K562 (cell line): ENCODE measurements around the gene PDPK1. TPM values are rescaled to one million over a fixed set of nuclear protein-coding genes. Genes with fewer than 3 reads are reported as not detected.
A peak's percentile ranks its signal among the peaks of the same experiment; 100 is the strongest.

Experiments used
- ATAC-seq: fragments of 200-7000 bp; cut with Tn5 transposase; 3 replicates; pipeline ENCODE4 v1.9.1; 2020; ENCODE audit warnings: moderate library complexity
- BruUV-seq: library from RNA; stranded (reverse); fragments of 400-500 nt; replicated peaks from 2 replicates; lab custom pipeline; 2021; lab: Mats Ljungman, UMichigan
- CTCF ChIA-PET: fragments of 300-600 bp; formaldehyde crosslinking; extraction: SDS; loops from one replicate; lab custom pipeline; 2021; ENCODE audit warnings: low intra/inter-chr PET ratio; lab: Yijun Ruan, JAX
- POLR2A ChIA-PET: fragments of 300-600, 350-650 bp; sonication (Branson Sonifier 250); formaldehyde crosslinking; extraction: SDS; loops from one replicate; lab custom pipeline; 2021; ENCODE audit warnings: antibody characterized with exemption, inconsistent platforms; lab: Yijun Ruan, JAX
- DNase-seq, 4 experiments: peaks; one replicate each; pipeline versions ENCODE4 v3.0.0 to v3.0.0-alpha.2; 2011 to 2018; ENCODE audit warnings: low spot score in 3 of 4, mixed read lengths in 3 of 4; ENCODE audit errors: extremely low read depth in 1 of 4
- FAIRE-seq: peaks from 2 replicates; lab custom pipeline; 2011; peaks lifted over from hg19 to GRCh38; lab: Jason Lieb, UNC
- H2AFZ ChIP-seq: 2 replicates; pipeline ENCODE4 v1.6.0; 2011; ENCODE audit warnings: low read depth, low read length, control low read depth, inconsistent platforms
- H3K27ac ChIP-seq: fragments of 200-600 bp; 3 replicates; pipeline ENCODE4 v1.8.0; 2011; ENCODE audit warnings: low read depth, mild to moderate bottlenecking, control low read depth, inconsistent platforms, low read length, moderate library complexity, mixed read lengths; ENCODE audit errors: extremely low read depth
- H3K27me3 ChIP-seq, 2 experiments: fragments of 300-600 bp in 1 of 2; 2 replicates in 1 of 2; 3 replicates in 1 of 2; pipeline versions ENCODE4 v1.6.0 to v1.8.0; 2011; ENCODE audit warnings: inconsistent platforms in 2 of 2, low read length in 2 of 2, mild to moderate bottlenecking in 1 of 2, mixed read lengths in 1 of 2, moderate library complexity in 1 of 2; ENCODE audit not compliant: control insufficient read depth in 2 of 2, insufficient read depth in 2 of 2
- H3K36me3 ChIP-seq: fragments of 300-600 bp; 3 replicates; pipeline ENCODE4 v1.8.0; 2011; ENCODE audit warnings: mild to moderate bottlenecking, low read length, inconsistent platforms; ENCODE audit not compliant: control insufficient read depth, insufficient read depth
- H3K4me1 ChIP-seq, 2 experiments: fragments of 200-600 bp in 1 of 2; replicated peaks in 1 of 2; 2 replicates in 1 of 2; 3 replicates in 1 of 2; pipeline versions ENCODE4 v1.5.1 to v1.8.0; 2011; ENCODE audit warnings: inconsistent platforms in 2 of 2, low read length in 2 of 2, mild to moderate bottlenecking in 1 of 2, mixed read lengths in 1 of 2, moderate library complexity in 1 of 2; ENCODE audit not compliant: control insufficient read depth in 2 of 2, insufficient read depth in 2 of 2
- H3K4me2 ChIP-seq: 2 replicates; pipeline ENCODE4 v1.6.1; 2011; ENCODE audit warnings: low read length, control low read depth, inconsistent platforms, mixed read lengths; ENCODE audit not compliant: insufficient read depth
- H3K4me3 ChIP-seq: fragments of 200-600 bp; sonication (generic), shearing (Covaris generic); 2 replicates; pipeline ENCODE4 v1.5.1; 2016; ENCODE audit warnings: control low read depth, inconsistent platforms
- H3K79me2 ChIP-seq: fragments of 200-600 bp; 3 replicates; pipeline ENCODE4 v1.8.0; 2011; ENCODE audit warnings: low read length, inconsistent platforms; ENCODE audit not compliant: control insufficient read depth, insufficient read depth
- H3K9ac ChIP-seq, 2 experiments: 2 replicates each; pipeline versions ENCODE4 v1.6.0 to v1.6.1; 2011; ENCODE audit warnings: low read depth in 2 of 2, low read length in 2 of 2, control low read depth in 1 of 2, inconsistent platforms in 1 of 2, mild to moderate bottlenecking in 1 of 2, mixed read lengths in 1 of 2; ENCODE audit not compliant: insufficient read depth in 1 of 2
- H3K9me1 ChIP-seq: one replicate; pipeline ENCODE4 v1.6.0; 2011; ENCODE audit warnings: inconsistent platforms, mild to moderate bottlenecking, low read length, moderate library complexity; ENCODE audit not compliant: control insufficient read depth, insufficient read depth
- H3K9me3 ChIP-seq: replicated peaks from 2 replicates; pipeline ENCODE4 v1.5.1; 2011; ENCODE audit warnings: low read depth, low read length, inconsistent platforms; ENCODE audit not compliant: control insufficient read depth, insufficient read depth
- H4K20me1 ChIP-seq: replicated peaks from 2 replicates; pipeline ENCODE4 v1.6.1; 2011; ENCODE audit warnings: low read length, inconsistent platforms, mixed read lengths; ENCODE audit not compliant: control insufficient read depth, insufficient read depth
- CCAR2 ChIP-seq: fragments of 200-400 bp; formaldehyde crosslinking; IDR thresholded peaks from 2 replicates; pipeline ENCODE4 v1.6.1; 2017; ENCODE audit warnings: mild to moderate bottlenecking, low read depth, low read length
- HDAC2 ChIP-seq: fragments of 450-650 bp; IDR thresholded peaks from 2 replicates; pipeline ENCODE4 v1.6.1; 2016; ENCODE audit warnings: mild to moderate bottlenecking
- KDM4B ChIP-seq, 2 experiments: fragments of 450-650 bp in 1 of 2; sonication (generic) in 1 of 2; IDR thresholded peaks; 2 replicates each; pipeline ENCODE4 v1.6.1; 2016 to 2017; ENCODE audit warnings: borderline replicate concordance in 2 of 2, antibody characterized with exemption in 1 of 2, low read depth in 1 of 2, mild to moderate bottlenecking in 1 of 2
- MAX ChIP-seq: sonication (generic); formaldehyde crosslinking; IDR thresholded peaks from 2 replicates; pipeline ENCODE4 v1.9.0; 2022; ENCODE audit warnings: mild to moderate bottlenecking, missing genetic modification reagents
- REST ChIP-seq, 2 experiments: fragments of 450-650 bp; formaldehyde crosslinking in 1 of 2; IDR thresholded peaks; 2 replicates each; pipeline versions ENCODE4 v1.4.0 to v1.6.1; 2014 to 2020; ENCODE audit warnings: mild to moderate bottlenecking in 2 of 2, borderline replicate concordance in 1 of 2, low read depth in 1 of 2
- SIN3A ChIP-seq, 2 experiments: fragments of 150-350 bp in 1 of 2; IDR thresholded peaks; 2 replicates each; pipeline ENCODE4 v1.6.1; 2011 to 2016; ENCODE audit warnings: borderline replicate concordance in 2 of 2, low read depth in 2 of 2, low read length in 2 of 2, mild to moderate bottlenecking in 2 of 2, moderate library complexity in 2 of 2; ENCODE audit not compliant: control insufficient read depth in 1 of 2
- SMAD3 ChIP-seq: fragments of 450-650 bp; formaldehyde crosslinking; conservative IDR thresholded peaks from 2 replicates; pipeline ENCODE4 v1.4.0; 2020; ENCODE audit warnings: mild to moderate bottlenecking
- ZBTB34 ChIP-seq: fragments of 250-450 bp; sonication (Bioruptor Pico); IDR thresholded peaks from 2 replicates; pipeline ENCODE4 v1.8.0; 2021; ENCODE audit warnings: mild to moderate bottlenecking, moderate library complexity
- ZNF79 ChIP-seq: fragments of 250-450 bp; sonication (Bioruptor Pico); IDR thresholded peaks from 2 replicates; pipeline ENCODE4 v1.4.0; 2020; ENCODE audit warnings: low read depth, mild to moderate bottlenecking, moderate library complexity
- WGBS: fragments of 100-300 bp; shearing (Covaris generic); methylation state at CpG from one replicate; pipeline ENCODE4 v1.1.6; 2016; ENCODE audit warnings: low coverage, mixed read lengths; ENCODE audit not compliant: insufficient coverage; ENCODE audit errors: missing lambda C conversion rate; 5-methylcytosine and 5-hydroxymethylcytosine counted together
- in situ Hi-C: fragments of 300-500 bp; cut with MboI; formaldehyde crosslinking; loops from 4 replicates; pipeline ENCODE4 v1.15.0; 2018; ENCODE audit warnings: inconsistent platforms, mixed read lengths
- intact Hi-C: fragments of 100-400 bp; cut with micrococcal nuclease; formaldehyde crosslinking; loops from 2 replicates; pipeline ENCODE4 v1.14.2; 2022
- polyA plus RNA-seq, 8 experiments: library from polyadenylated mRNA; depleted of rRNA in 4 of 8; stranded (reverse) in 5 of 8; unstranded in 3 of 8; fragments of >200 nt; fragmentation: Nextera tagmentation in 2 of 8; fragmentation: Illumina TruSeq in 1 of 8; extraction: Ambion mirVana in 2 of 8; extraction: Trizol in 1 of 8; gene quantifications; 2 replicates each; pipeline versions ENCODE4 v1.2.1 to v1.2.3, GENCODE V29; 2011 to 2014; ENCODE audit warnings: inconsistent platforms in 1 of 8, missing spikeins in 1 of 8
- total RNA-seq, 7 experiments: library from RNA; depleted of rRNA in 6 of 7; stranded (reverse); fragments of >200 nt in 6 of 7; fragmentation: Illumina TruSeq in 2 of 7; extraction: Trizol in 2 of 7; gene quantifications; 2 replicates each; pipeline versions ENCODE4 v1.2.1 to v1.2.3, GENCODE V29; 2011 to 2021; ENCODE audit warnings: low replicate concordance in 1 of 7

Gene PDPK1
- total and polyA plus RNA-seq, 9 of the 15 experiments (the other 6 are each of a cell fraction or from before 2014, with no cell fraction given) = 4.0 to 37.2 (median 18.7) TPM

- no peak for FAIRE-seq
Measured at GRCh38 chr16:2535625-2536013, 2.2 kb upstream of the PDPK1 start.

More at GRCh38 chr16:2535625-2536013, 2.2 kb upstream of the PDPK1 start:
- Histone ChIP-seq H3K4me2 (no peak overlapping the region), H2AFZ (0 out of 2 replicates have a peak overlapping the region, but pooled peaks have one; percentile 43), H3K36me3 (peaks cover 16% of the 10 kb centered on the region; the same call in 1 of the 3 replicates), H3K4me1 (peaks cover 18 to 46% of the 10 kb centered on the region in 2 experiments; a peak in 4 of 5 replicates), H4K20me1 (no peaks in the 10 kb centered on the region), H3K4me3 (no peak overlapping the region), H3K27me3 (no peaks in the 10 kb centered on the region), H3K9ac (no peak overlapping the region), H3K9me1 (no peaks in the 10 kb centered on the region), H3K79me2 (peaks cover 22% of the 10 kb centered on the region), H3K27ac (no peak overlapping the region), H3K9me3 (no peaks in the 10 kb centered on the region)
- BruUV-seq = no TSS peak
- ChIA-PET POLR2A (interaction anchor here (1.5 kb wide), 1 partner anchor 15 kb away, joined by 5 read pairs; the partner anchor contains the start of gene AMDHD2), CTCF (no interaction called here)
- 80% methylated on average over 8 of the region's 9 CpGs for WGBS
- ATAC-seq (no peak), DNase-seq (no peak)
- TF ChIP-seq KDM4B (IDR thresholded peaks at IDR 0.05; ENCODE audit: borderline replicate concordance in 2 of 2, low read depth in 1 of 2) (no peak), HDAC2 (no peak), ZNF79 (CRISPR knock-in tag) (no peak), SMAD3 (CRISPR knock-in tag) (no peak), ZBTB34 (CRISPR knock-in tag) (no peak), MAX (no peak), CCAR2 (no peak), REST (IDR thresholded peaks at IDR 0.05; ENCODE audit: borderline replicate concordance) (no peak), REST (CRISPR knock-in tag; IDR thresholded peaks at IDR 0.05; ENCODE audit: low read depth) (no peak), SIN3A (IDR thresholded peaks at IDR 0.05; ENCODE audit: borderline replicate concordance in 2 of 2, control insufficient read depth in 1 of 2, low read depth in 2 of 2, low read length in 2 of 2) (no peak)
- intact Hi-C loops = no loop called here
- in situ Hi-C loops = no loop called here
